HG03280 (cell line): ENCODE data around the gene CRLF2.
"Not testable (repeated sequence)": the region's sequence is repeated elsewhere in the genome, so short reads cannot be mapped to it uniquely, and the experiment has no call there.

Experiments used
- ATAC-seq: cut with Tn5 transposase; IDR thresholded peaks from one replicate; pipeline ENCODE4 v1.9.1; 2021; ENCODE audit warnings: mild to moderate bottlenecking, moderate library complexity; ENCODE audit not compliant: unreplicated experiment

Gene CRLF2

GRCh38 chrX:1169189-1169588 lies 43.3 kb downstream of the CRLF2 start:
- no peak for ATAC-seq

GRCh38 chrX:1167918-1168481 lies 44.4 kb downstream of the CRLF2 start:
- ATAC-seq, result no peak

- no peak for ATAC-seq
Observed at GRCh38 chrX:1167466-1167865, 45.0 kb downstream of the CRLF2 start.

- ATAC-seq, result no peak
Observed at GRCh38 chrX:1165535-1166196, 46.8 kb downstream of the CRLF2 start.

GRCh38 chrX:1164322-1165288 lies 47.8 kb downstream of the CRLF2 start:
- no peak for ATAC-seq

GRCh38 chrX:1163231-1163630 lies 49.2 kb downstream of the CRLF2 start:
- ATAC-seq, result no peak

- no peak for ATAC-seq
Observed at GRCh38 chrX:1162119-1162916, 50.1 kb downstream of the CRLF2 start.

- no peak for ATAC-seq
Observed at GRCh38 chrX:1159548-1159947, 52.9 kb downstream of the CRLF2 start.

GRCh38 chrX:1156681-1157455 lies 55.6 kb downstream of the CRLF2 start:
- ATAC-seq, result not testable (repeated sequence)

GRCh38 chrX:1153940-1154339 lies 58.5 kb downstream of the CRLF2 start:
- no peak for ATAC-seq

GRCh38 chrX:1152090-1152489 lies 60.4 kb downstream of the CRLF2 start:
- ATAC-seq, result no peak

GRCh38 chrX:1151378-1152077 lies 60.9 kb downstream of the CRLF2 start:
- ATAC-seq, result no peak

GRCh38 chrX:1150569-1151347 lies 61.7 kb downstream of the CRLF2 start:
- ATAC-seq, result no peak

GRCh38 chrX:1147611-1148515 lies 64.6 kb downstream of the CRLF2 start:
- ATAC-seq, result no peak

GRCh38 chrX:1144293-1144692 lies 68.2 kb downstream of the CRLF2 start:
- ATAC-seq, result no peak
